Ascending aorta (tissue), 2 donors: ENCODE data around the gene FCHSD1. TPM values are rescaled to one million over a fixed set of nuclear protein-coding genes. Genes with fewer than 3 reads are reported as not detected.

Experiments used
- DNase-seq, 2 donors: peaks; one replicate each; pipeline ENCODE4 v3.0.0-alpha.2; 2019; ENCODE audit warnings: low spot score in 2 of 2
- H3K27ac ChIP-seq, 2 donors: fragments of 200-600 bp; sonication (generic); one replicate each; pipeline ENCODE4 v1.5.1; 2016 to 2017; ENCODE audit warnings: mild to moderate bottlenecking in 1 of 2
- H3K27me3 ChIP-seq: fragments of 200-600 bp; sonication (generic); one replicate; pipeline ENCODE4 v1.5.1; 2017
- H3K36me3 ChIP-seq, 2 donors: fragments of 200-600 bp; sonication (generic); one replicate each; pipeline ENCODE4 v1.5.1; 2016
- H3K4me1 ChIP-seq, 2 donors: fragments of 200-600 bp; sonication (generic); one replicate each; pipeline ENCODE4 v1.5.1; 2016 to 2017; ENCODE audit warnings: mild to moderate bottlenecking in 1 of 2
- H3K4me3 ChIP-seq, 2 donors: fragments of 200-600 bp; sonication (generic); one replicate each; pipeline ENCODE4 v1.5.1; 2016 to 2017; ENCODE audit warnings: mild to moderate bottlenecking in 1 of 2
- H3K9me3 ChIP-seq, 2 donors: fragments of 200-600 bp; sonication (generic); one replicate each; pipeline ENCODE4 v1.5.1; 2016
- CTCF ChIP-seq, 3 experiments: fragments of 200-600 bp in 2 of 3; fragments of 450-650 bp in 1 of 3; sonication (generic) in 2 of 3; IDR thresholded peaks; one replicate each; pipeline ENCODE4 v1.5.1; 2016 to 2019; ENCODE audit warnings: antibody characterized with exemption in 3 of 3, mild to moderate bottlenecking in 1 of 3, moderate library complexity in 1 of 3
- intact Hi-C: fragments of 100-400 bp; cut with DNase I; formaldehyde crosslinking; loops from one replicate; pipeline ENCODE4 v1.15.1; 2023
- total RNA-seq: library from RNA; depleted of rRNA; stranded (reverse); fragments of >200 nt; gene quantifications from one replicate; pipeline ENCODE4 v1.1.0, GENCODE V29; 2016

FCHSD1 gene
- total RNA-seq, 1 donor from 2014 or later: 127 TPM

- H3K27me3 ChIP-seq: no peaks in the 10 kb centered on the region
- peaks cover 10 to 22% of the 10 kb centered on the region in 2 donors for H3K4me1 ChIP-seq
- no peaks in the 10 kb centered on the region for H3K9me3 ChIP-seq
- H3K27ac ChIP-seq: peak within 1 kb of the TSS; percentile 52 to 67
- DNase-seq: peak; percentile 70 to 95
- peaks cover 0 to 6% of the 10 kb centered on the region in 2 donors for H3K36me3 ChIP-seq
- intact Hi-C loops: loop anchor here (2.0 to 5.0 kb wide), 3 partner anchors 14 to 44 kb away; partner anchors contain the start of genes DIAPH1 and FCHSD1
- H3K4me3 ChIP-seq: peak within 1 kb of the TSS; percentile 81 to 82
- TF ChIP-seq CTCF (IDR thresholded peaks at IDR 0.05): no peak
Measured at GRCh38 chr5:141636413-141637122, 14.7 kb downstream of the FCHSD1 start, which contains the start of the genes HDAC3 and RELL2. Gene HDAC3, minus strand, starts transcription at chr5:141636849. Its CDS starts 59 bp downstream, at chr5:141636790. Gene RELL2, plus strand, starts transcription at chr5:141636997. Its CDS starts 1,229 bp downstream, at chr5:141638226.

GRCh38 chr5:141636106-141636412, 15.2 kb downstream of the FCHSD1 start:
- no peak for TF ChIP-seq CTCF (IDR thresholded peaks at IDR 0.05)
- peaks cover 0 to 2% of the 10 kb centered on the region in 2 donors for H3K36me3 ChIP-seq
- no peak for DNase-seq
- H3K4me3 ChIP-seq: peak overlapping the region; percentile 81 to 82
- H3K4me1 ChIP-seq: peaks cover 10 to 22% of the 10 kb centered on the region in 2 donors
- intact Hi-C loops: loop anchor here (2.0 to 5.0 kb wide), 3 partner anchors 15 to 44 kb away; partner anchors contain the start of genes DIAPH1 and FCHSD1
- peak overlapping the region; percentile 52 to 67 for H3K27ac ChIP-seq
- H3K9me3 ChIP-seq: no peaks in the 10 kb centered on the region
- H3K27me3 ChIP-seq: no peaks in the 10 kb centered on the region

GRCh38 chr5:141635646-141636045, 15.6 kb downstream of the FCHSD1 start:
- intact Hi-C loops: loop anchor here (2.0 to 5.0 kb wide), 3 partner anchors 15 to 43 kb away; partner anchors contain the start of genes DIAPH1 and FCHSD1
- peak in 1 of 2 donors; percentile 25 for DNase-seq
- H3K27ac ChIP-seq: no peak overlapping the region
- no peaks in the 10 kb centered on the region for H3K36me3 ChIP-seq
- no peaks in the 10 kb centered on the region for H3K9me3 ChIP-seq
- peak overlapping the region; percentile 81 to 82 for H3K4me3 ChIP-seq
- H3K27me3 ChIP-seq: no peaks in the 10 kb centered on the region
- peaks cover 10 to 22% of the 10 kb centered on the region in 2 donors for H3K4me1 ChIP-seq
- no peak for TF ChIP-seq CTCF (IDR thresholded peaks at IDR 0.05)

GRCh38 chr5:141634720-141635119, 16.5 kb downstream of the FCHSD1 start:
- DNase-seq: peak in 1 of 2 donors; percentile 56
- H3K9me3 ChIP-seq: no peaks in the 10 kb centered on the region
- peaks cover under 1 to 1% of the 10 kb centered on the region in 2 donors for H3K36me3 ChIP-seq
- peak overlapping the region in 1 of 2 donors; percentile 82 for H3K4me3 ChIP-seq
- intact Hi-C loops: loop anchor here (5.0 kb wide), 1 partner anchor 42 kb away; no protein-coding TSS in a partner anchor
- TF ChIP-seq CTCF (IDR thresholded peaks at IDR 0.05): no peak
- peaks cover 10 to 22% of the 10 kb centered on the region in 2 donors for H3K4me1 ChIP-seq
- no peak overlapping the region for H3K27ac ChIP-seq
- no peaks in the 10 kb centered on the region for H3K27me3 ChIP-seq

GRCh38 chr5:141633871-141634561, 17.2 kb downstream of the FCHSD1 start:
- H3K27ac ChIP-seq: no peak overlapping the region
- intact Hi-C loops: no loop called here
- no peaks in the 10 kb centered on the region for H3K9me3 ChIP-seq
- H3K4me3 ChIP-seq: no peak overlapping the region
- H3K36me3 ChIP-seq: peaks cover 6 to 8% of the 10 kb centered on the region in 2 donors
- H3K27me3 ChIP-seq: no peaks in the 10 kb centered on the region
- H3K4me1 ChIP-seq: peaks cover 10 to 22% of the 10 kb centered on the region in 2 donors
- TF ChIP-seq CTCF (IDR thresholded peaks at IDR 0.05): no peak
- peak in 1 of 2 donors; percentile 25 for DNase-seq
